IPS DF 4.7 (cell line): Measurements from ENCODE around the gene NEURL4.

Experiments
- DNase-seq: peaks from one replicate; pipeline ENCODE4 v3.0.0-alpha.2; 2013; ENCODE audit warnings: low spot score; ENCODE audit errors: extremely low read depth

The NEURL4 gene

DNA sequence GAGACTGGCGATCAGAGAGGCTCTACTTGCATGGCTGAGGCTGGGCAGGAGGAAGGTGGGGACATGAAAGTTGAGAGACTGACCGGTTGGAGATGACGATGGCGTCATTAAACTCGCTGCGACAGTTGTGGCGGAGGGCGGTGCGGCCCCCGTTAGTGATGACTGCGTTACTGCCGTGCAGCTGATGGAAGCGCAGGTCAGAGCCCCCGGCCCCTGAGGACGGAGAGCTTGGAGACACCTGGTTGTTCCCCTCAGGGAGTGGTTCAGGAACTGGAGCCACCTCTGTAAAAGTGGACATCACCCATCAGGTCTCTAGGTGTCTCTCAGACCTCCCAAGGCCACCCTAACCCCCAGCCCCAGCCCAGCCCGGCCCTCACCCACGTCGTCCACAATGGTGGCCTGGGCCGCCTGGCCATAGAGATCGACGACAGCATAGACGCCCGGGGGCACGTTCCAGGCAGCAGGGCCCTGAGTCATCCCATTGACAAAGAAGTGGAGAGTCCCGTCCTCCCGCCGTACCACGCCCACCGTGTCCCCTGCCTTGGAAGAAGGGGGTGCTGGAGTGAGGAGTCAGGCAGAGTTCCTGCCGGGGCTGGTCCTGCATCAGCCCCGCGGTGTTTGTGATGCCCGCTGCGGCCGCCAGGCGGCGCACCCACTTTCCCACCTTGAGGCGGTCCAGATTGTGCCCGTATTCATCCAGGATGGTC lies 5.3 kb downstream of the NEURL4 start:
- DNase-seq = no peak

DNA sequence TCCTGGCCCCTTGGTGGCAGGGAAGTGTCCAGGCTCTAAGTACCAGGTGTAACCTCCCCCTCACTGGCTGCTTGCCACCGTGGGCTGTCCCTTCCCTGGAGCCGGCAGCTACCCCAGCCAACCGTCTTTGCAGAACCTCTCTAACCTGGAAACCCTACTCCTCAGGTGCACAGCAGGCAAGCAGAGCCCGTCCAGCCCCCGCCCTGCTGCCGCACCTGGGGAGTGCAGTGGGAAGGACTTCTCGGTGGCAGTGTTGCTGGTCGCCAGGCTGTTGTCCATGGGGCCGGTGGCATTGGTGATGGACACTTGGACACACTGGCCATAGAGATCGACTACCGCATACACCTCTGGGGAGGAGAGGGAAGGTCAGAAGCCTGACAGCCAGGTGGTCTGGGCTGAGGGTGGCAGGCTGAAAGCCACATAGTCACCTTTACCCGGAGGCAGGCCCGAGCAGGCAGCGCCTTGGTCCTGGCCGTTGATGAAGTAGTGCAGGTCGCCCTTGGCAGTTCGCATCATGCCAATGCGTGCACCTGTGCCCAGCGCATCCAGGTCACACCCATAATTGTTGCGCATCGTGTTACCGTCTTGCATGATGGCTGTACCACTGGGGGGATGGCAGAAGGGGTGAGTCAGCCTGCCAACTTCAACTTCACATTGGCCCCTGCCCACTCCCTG lies 6.5 kb downstream of the NEURL4 start:
- no peak for DNase-seq

DNA sequence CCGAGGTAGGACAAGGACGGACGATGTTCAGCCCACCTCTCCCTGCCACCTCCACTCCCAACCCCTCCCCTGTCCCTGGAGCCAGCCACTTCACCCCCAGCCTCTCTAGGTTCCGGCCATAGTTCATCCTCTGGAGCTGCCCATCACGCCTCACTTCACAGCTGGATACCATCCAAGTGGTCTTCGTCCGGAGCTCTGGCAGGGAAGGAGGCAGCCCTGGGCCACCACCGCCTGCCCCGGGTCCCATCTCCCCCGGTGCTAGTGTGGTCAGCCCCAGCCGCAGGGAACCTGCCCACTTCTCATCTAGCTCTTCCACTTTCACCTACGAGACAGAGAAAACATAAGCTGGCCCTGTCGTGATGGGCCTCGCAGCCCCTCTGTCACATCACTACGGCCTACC lies 7.7 kb downstream of the NEURL4 start:
- no peak for DNase-seq

DNA sequence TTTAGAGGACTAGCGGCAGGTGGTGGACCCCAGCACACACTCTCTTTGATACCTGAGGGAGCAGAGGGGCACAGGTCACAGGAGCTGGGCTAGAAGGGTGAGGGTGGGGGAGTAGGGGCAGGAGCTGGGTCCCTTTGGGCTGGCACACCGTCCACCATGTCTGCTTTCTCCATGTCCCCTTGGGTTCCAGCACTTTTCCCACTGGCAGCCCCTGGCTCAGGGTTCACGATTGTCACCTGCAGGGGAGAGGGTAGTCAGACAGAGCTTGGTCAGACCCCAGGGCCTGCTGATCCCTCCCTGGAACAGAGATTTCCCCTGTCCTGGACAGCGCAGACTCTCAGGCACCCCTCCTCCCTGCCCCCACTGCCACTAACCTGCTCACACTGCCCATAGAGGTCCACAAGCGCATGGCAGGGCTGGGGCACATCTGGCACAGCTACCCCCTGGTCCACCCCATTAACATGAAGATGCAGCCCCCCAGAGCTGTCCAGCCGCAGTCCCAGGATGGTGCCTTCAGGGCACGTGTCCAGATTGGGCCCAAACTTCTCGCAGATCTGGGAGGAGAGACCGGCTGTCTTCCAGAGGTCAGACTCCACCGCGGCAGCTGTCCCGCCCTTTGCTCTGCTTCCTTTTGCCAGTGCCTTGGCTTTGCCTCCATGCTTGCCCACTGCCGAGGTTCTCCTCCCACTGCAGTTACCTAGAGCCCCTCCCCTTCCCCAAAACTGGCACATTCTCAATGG lies 10.8 kb downstream of the NEURL4 start:
- no peak for DNase-seq

DNA sequence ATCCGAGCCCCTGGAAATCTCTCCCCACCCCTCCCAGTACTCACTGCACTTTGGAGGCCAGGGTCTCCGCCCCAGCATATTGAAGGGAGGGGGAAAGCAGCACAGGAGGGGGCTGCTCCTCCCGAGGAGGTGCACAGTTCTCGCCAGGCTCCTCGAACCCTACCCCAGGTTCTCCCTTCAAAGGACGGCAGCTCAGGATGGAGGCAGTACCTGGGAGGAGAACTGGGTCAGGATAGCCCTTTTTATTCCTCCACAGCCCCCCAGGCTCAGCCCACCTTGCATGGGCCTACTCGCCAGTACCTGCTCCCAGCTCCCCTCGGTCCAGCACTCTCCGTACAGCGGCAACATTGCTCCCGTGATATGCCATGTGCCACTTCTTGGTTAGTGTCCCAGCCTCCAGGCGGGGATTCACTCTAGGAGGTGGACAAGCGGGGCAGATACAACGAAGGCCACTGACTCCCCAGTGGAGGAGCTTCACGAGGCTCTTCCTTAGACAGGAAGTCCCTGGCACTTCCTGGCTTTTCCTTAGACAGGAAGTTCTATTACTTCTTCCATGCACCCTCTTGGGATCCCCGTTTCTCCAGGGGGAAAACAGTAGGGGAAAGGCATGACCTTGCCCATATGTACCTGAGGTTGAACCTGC lies 11.9 kb downstream of the NEURL4 start:
- DNase-seq = no peak

DNA sequence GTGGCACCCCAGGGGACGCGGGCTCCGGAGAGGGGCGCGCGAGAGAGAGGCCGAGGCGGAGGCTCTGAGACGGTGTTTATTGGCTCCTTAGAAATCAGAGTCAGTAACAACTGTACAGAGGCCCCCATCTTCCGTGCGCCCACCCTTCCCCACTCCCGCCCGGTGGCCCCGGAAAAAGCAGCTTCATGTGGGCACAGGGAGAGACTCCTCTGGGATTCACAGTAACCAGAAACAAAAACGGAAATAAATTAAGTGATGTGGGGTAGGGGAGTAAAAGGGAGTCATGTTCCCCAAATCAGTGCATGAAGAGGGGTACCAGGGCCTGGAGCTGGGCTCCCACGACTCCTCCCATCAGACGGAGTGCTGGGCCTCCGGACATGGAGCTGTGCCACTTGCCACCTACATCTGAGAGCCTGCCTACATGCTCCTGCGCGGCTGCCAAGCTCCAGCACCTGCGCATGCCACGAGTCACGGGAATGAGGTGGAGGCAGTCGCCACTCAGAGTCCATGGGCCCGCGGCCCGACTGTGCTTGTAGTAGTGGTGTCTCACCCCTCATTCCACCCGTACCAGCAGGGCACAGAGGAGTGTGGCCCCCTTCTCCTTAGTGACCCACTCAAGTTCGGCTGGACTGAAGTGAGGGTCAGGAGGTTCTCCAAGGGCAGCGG lies 13.4 kb downstream of the NEURL4 start:
- no peak for DNase-seq

DNA sequence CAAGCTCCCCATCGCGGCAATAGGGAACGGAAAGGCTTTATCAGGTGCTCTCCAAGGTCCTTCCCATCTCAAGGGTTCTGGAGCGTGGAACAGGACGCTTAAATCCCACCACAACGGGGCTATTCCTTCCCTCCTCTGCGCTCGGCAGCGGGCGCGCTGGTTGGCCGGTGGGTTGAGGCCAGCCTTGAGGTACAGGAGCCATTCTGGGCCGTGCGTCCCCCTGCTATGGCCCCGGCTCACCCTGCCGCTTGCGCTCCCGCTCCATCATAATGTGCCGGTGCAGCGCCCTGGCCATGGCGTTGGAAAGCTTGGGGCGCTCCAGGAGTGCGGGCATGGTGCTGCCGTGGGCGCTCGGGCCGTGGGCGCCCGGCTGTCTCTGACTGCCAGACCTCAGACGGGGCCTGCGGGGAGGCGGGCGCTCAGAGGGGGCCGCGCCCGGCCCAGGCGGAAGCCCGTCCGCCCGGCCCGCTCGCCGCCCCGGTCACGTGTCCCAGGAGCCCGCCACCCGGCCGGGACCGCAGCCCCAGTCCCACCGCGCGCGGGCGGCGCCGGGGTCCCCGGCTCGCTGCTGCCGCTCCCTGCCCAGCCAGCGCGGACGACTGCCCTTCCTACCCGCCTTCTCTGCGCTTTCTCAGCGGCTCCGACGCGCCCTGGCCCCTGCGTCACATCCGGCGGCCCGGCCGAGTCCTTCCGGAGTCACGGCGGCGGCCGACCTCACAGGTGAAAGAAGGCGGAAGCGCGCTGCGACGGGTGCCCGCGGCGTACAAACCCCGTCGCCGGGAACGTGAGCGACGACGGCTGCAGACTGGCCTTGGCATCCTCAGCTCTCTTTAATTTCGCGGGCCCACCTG lies 14.2 kb downstream of the NEURL4 start, which contains the start of gene GPS2:
TSS of gene GPS2 (minus strand) at position 642 of the 851 bp plus-strand sequence. CDS start at position 334, 308 bp downstream.
- no peak for DNase-seq

DNA sequence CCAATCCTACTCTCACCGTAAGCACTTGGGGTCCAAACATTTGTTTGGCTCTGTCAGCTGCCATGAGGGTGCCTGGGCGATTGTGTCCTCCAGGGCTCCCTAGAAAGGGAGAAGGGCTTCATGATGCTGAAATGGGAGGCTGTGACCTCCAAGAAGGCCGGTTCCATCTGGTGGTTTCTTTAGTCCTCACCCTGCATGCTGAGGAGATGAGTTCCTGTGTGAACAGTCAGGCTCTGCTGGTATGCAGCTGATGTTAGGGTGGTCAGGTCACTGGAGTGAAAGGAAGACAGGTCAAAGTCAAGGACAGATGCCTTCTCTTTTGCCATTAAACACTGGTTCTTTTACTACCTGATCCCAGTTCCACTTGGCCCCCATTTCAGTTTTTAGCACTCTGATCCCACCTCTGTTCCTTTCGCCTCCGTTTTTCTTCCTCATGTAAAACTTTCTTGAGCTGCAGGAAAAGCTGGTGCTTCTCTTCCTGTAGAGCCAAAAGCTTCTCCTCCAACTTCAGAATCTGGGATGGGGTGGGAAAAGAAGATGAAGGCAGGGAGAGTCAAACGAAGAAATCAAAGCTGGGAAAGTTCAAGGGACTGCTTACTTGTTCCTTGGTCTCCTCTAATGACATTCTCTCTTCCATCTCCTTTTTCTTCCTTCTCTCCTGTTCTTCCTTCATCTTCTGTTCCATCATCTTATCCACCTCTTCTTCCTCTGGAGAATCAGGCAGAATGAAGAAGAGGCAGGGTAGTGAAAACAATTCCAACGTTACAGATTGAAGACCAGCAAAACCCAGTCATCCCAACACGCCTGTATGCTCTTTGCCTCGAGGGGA lies 15.0 kb downstream of the NEURL4 start:
- no peak for DNase-seq

DNA sequence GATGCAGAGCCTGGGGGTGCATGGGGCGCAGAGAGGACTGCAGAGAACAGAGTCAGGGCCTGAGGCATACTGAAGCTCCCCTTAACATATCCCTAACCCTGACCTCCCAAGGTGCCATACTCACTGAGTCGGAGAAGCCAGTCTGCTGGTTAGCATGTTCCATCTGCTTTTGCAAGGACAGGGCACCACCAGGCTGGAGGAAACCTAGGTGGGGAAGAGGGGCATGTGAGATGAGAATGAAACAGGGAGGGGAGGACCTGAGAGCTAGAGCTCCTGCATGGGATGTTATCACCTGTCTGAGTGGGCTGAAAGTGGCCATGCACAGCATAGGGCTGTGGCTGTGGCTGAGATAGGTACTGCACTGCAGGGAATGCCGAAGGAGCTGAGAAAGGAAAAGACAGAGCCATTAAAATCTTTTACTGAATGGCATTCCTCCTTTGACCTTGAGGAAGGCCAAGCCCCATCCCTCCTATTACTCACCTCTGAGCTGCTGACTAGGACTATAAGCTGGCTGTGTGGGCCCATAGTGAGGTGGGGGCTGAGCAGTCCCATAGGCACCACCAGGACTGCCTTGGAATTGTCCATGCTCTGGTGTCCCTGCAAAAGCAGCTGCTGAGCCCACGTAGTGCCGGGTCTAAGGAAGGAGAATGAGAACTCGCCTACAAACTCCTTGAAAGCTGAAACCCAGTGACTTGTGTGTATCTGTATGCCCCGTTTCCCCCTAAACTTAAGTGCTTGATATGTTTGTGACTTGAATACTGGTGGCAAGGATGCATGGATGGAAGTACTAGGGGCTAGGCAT lies 15.8 kb downstream of the NEURL4 start:
- DNase-seq = no peak

DNA sequence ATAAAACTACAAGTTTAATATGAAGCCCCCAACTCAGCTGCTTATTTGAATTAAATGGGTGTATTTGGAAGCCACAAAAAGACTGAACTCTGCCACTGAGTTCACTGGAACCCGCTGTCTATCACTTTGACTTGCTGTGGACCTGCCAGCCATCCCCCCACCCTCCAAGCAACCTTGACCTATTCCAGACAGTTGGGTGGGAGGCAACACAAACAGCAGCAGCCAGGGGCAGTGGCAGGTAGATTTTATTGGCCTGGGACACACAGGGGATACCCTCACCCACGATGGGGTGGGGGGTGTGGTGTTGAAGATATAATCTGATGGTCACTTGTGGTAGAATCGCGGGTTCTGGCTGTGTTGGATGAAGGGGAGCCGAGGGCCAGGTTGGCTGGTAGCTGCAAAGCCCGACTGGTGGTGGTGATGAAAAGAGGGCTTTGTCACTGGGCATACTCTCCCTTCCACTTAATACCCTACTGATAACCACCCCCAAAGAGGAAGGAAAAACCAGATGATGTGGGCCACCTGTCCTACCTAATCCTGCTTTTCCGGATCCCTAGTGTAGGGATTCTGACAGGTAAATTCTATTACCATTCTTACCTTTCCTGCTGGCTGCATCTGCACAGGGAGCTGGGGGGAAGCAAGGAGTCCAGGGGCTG lies 16.6 kb downstream of the NEURL4 start:
- DNase-seq = no peak

DNA sequence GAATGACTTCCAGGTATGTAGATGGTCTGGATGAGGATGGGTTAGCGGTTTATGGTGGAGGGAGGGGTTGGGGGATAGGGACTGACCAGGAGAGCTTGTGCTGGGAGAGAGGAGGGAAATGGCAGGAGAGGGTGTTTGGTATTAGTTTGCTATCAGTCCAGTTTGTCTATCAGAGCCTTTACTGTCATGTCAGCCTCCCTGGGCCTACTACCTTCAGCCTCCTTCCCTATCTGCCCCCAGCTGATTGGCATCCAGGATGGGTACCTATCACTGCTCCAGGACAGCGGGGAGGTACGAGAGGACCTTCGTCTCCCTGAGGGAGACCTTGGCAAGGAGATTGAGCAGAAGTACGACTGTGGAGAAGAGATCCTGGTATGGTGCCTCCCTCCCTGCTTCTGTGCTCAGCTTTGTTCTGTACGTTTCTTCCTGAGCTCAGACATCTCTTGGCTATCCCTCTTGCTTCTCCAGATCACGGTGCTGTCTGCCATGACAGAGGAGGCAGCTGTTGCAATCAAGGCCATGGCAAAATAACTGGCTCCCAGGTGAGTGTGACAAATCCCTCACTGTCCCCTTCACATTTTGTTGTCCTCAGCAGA lies 17.9 kb downstream of the NEURL4 start:
- DNase-seq = no peak

DNA sequence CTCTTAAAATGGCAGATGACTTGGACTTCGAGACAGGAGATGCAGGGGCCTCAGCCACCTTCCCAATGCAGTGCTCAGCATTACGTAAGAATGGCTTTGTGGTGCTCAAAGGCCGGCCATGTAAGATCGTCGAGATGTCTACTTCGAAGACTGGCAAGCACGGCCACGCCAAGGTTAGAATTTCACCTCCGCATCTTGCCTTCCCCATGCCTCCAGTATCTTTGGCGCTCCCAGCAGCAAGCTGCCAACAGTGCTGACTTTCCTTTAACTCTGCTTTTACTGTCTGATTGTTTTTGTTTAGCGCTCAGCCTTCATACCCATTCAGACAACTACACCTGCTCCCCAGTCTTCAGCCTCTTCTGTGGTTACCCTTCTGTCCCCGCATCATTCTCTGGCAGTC lies 19.5 kb downstream of the NEURL4 start:
- DNase-seq = no peak

DNA sequence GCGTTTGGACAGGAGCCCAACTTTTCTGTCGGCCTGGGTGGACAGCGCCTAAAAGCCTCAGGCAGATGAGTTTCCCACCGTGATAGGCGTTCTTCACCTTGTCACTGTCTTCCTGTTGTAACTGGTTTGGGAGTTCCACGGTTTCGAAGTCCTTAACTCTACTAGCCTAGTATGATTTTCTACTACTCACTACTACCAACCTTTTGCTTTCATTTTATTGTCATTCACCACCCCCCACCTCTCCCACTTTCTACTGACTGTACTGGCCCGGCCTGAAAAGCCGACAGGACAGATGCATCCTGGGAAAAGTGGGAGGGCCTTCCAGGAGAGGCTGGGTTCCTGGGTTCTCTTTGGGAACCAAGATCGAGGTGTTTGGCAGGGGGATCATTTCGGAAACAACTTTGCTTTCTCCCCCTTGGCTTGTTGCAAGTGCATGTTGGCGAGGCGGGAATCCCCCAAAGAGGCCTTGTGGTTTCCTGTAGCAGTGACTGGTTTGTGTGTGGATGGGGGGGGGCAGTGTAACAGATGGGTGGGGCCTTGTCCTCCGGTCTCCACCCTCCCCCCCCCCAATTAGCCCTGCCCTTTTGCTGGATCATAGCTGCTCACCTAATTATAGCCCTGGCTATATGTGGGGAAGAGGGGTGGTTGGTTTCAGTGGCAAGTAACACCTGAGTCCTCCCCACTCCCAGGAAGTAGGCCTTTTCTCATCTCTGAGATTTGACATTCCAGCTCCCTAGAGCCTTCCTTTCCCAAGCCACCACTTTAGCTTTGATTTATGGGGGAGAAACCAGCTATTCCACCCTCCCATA lies 20.3 kb downstream of the NEURL4 start:
- DNase-seq = no peak

DNA sequence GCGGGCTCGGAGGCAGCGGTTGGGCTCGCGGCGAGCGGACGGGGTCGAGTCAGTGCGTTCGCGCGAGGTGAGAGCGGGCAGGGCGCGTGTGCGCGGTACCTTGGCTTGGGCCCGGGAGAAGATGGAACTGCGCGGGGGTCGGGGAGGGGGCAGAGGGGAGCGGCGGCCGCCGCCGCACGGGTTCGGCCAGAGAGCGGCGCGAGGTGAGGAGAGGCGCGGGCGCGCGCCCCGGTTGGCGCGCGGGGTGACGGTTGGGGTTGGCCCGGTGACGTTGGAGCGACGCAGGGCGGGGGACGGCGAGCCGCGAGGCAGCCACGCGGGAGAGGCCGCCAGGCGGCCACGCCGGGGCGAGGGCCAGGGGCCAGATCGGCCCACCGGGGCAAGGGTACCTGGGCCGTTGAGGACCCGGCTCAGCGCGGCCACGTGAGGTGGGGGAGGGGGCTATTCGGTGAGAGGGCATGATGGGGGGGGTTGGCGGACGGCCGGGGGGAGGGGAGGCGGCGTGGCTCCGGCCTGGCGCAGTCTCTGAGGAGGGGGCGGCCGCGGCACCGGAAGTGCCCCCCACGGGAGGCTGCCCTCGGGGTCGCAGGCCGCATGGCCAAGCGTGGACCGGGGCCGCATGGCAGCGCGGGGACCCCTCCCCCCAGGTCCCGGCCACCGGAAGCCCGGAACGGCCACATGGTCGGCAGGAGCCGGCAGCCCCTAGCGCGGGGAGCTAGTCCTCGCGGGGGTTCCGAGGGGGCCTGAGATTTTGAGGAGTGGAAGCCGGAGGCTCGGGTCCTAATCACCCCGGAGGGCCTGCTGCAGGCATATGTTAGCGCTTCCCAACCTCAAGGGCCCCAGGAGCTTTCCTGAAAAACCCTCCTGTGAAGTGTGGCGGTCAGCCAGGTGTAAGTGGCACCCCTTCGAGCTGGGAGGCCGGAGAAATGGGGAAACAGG lies 21.2 kb downstream of the NEURL4 start:
- no peak for DNase-seq

DNA sequence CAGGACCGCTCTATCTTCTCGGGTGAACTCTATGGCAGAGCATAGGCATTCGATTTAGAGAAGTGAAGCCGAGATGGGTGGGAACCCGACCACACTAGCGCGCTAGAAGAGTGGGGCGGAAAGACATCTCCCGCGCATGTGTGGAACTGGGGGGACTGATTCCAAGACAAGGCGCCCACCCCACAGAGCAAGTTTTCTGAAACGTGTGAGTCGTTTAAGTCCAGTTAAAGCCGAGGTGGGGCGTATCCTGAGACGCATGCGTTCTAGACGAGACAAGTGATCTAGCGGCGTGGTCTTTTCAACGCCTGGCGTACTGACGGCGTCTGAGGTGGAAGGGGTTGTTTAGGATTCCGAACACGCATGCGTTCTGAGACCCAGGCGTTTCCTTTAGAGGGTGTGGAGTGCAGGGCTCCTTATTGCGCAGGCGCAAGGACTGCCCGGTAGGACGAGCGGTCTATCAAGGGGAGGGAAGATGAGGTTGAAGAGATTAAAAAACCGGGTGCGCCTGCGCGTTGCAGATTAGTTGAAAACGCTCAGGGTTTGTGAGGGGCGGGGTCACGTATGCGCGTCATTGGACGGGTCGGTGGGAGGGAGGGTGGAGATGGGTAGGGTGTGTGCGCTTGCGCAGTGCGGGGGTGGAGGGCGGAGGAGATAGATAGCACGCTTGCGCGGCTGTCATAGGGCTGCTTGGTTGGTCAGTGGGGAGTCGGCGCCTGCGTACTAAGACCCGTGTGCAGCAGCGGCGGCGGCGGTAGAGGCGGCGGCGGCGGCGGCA lies 22.0 kb downstream of the NEURL4 start, which contains the start of gene EIF5A:
TSS of gene EIF5A (plus strand) at position 718 of the 775 bp plus-strand sequence. CDS start 2,008 bp downstream, outside the sequence.
- DNase-seq = no peak
